Uterus (tissue), 4 donors: Measurements from ENCODE around the gene RGS14. TPM values are rescaled to one million over a fixed set of nuclear protein-coding genes. Genes with fewer than 3 reads are reported as not detected.

Experiments
- DNase-seq, 2 donors: peaks; one replicate each; pipeline ENCODE4 v3.0.0-alpha.2; 2019 to 2020
- H3K27ac ChIP-seq, 2 donors: fragments of 200-600 bp; sonication (generic); 1 replicate in 1 of 2; 2 replicates in 1 of 2; pipeline ENCODE4 v1.5.1; 2016 to 2018
- H3K27me3 ChIP-seq, 2 donors: fragments of 200-600 bp; sonication (generic); one replicate each; pipeline ENCODE4 v1.5.1; 2018 to 2019; ENCODE audit warnings: control low read depth in 1 of 2
- H3K36me3 ChIP-seq, 2 donors: fragments of 200-600 bp; sonication (generic); one replicate each; pipeline ENCODE4 v1.5.1; 2019; ENCODE audit warnings: control low read depth in 1 of 2
- H3K4me1 ChIP-seq, 2 donors: fragments of 200-600 bp; sonication (generic); one replicate each; pipeline ENCODE4 v1.5.1; 2018 to 2019; ENCODE audit warnings: control low read depth in 1 of 2
- H3K4me3 ChIP-seq, 2 donors: fragments of 200-600 bp; sonication (generic); 1 replicate in 1 of 2; 2 replicates in 1 of 2; pipeline ENCODE4 v1.5.1; 2018 to 2019; ENCODE audit warnings: mild to moderate bottlenecking in 1 of 2
- H3K9me3 ChIP-seq, 2 donors: fragments of 200-600 bp; sonication (generic); one replicate each; pipeline ENCODE4 v1.5.1; 2019; ENCODE audit warnings: control low read depth in 1 of 2
- POLR2A ChIP-seq, 2 donors: fragments of 450-650 bp; IDR thresholded peaks; one replicate each; pipeline ENCODE4 v1.6.1; 2016; ENCODE audit warnings: antibody characterized with exemption in 2 of 2, mild to moderate bottlenecking in 1 of 2, moderate library complexity in 1 of 2
- intact Hi-C: fragments of 100-400 bp; cut with DNase I; formaldehyde crosslinking; loops from one replicate; pipeline ENCODE4 v1.15.1; 2023; ENCODE audit warnings: low total_unique reads
- total RNA-seq, 4 donors: library from RNA; depleted of rRNA in 3 of 4; stranded (reverse); fragments of >200 nt in 3 of 4; gene quantifications; one replicate each; pipeline versions ENCODE4 v1.1.0 to v1.2.4, GENCODE V29; 2014 to 2023
- TF ChIP-seq, protein P1 (sequence below), 4 experiments: fragments of 200-600 bp in 2 of 4; fragments of 450-650 bp in 2 of 4; sonication (generic) in 2 of 4; IDR thresholded peaks; one replicate each; pipeline ENCODE4 v1.5.1; 2016 to 2019; ENCODE audit warnings: antibody characterized with exemption in 4 of 4, mild to moderate bottlenecking in 2 of 4, moderate library complexity in 1 of 4
- donor health status: DM: yes; HTN: yes; CAD: no.

Gene RGS14
- total RNA-seq, 4 donors from 2014 or later, result 1.5 to 25.6 (median 13.6) TPM

GRCh38 chr5:177403792-177404640 lies 46.3 kb downstream of the RGS14 start:
- Histone ChIP-seq H3K4me3 (peak overlapping the region; percentile 33 to 38), H3K9me3 (no peaks in the 10 kb centered on the region), H3K4me1 (peaks cover 0 to 25% of the 10 kb centered on the region in 2 donors), H3K27ac (no peak overlapping the region), H3K36me3 (no peaks in the 10 kb centered on the region), H3K27me3 (peaks cover 36 to 39% of the 10 kb centered on the region in 2 donors)
- intact Hi-C loops, result loop anchor here (5.0 kb wide), 1 partner anchor 48 kb away; no protein-coding TSS in a partner anchor
- DNase-seq, result peak; percentile 80 to 84
- TF ChIP-seq POLR2A (IDR thresholded peaks at IDR 0.05), result peak in 1 of 2 donors; percentile 15
- TF ChIP-seq, protein P1, sequence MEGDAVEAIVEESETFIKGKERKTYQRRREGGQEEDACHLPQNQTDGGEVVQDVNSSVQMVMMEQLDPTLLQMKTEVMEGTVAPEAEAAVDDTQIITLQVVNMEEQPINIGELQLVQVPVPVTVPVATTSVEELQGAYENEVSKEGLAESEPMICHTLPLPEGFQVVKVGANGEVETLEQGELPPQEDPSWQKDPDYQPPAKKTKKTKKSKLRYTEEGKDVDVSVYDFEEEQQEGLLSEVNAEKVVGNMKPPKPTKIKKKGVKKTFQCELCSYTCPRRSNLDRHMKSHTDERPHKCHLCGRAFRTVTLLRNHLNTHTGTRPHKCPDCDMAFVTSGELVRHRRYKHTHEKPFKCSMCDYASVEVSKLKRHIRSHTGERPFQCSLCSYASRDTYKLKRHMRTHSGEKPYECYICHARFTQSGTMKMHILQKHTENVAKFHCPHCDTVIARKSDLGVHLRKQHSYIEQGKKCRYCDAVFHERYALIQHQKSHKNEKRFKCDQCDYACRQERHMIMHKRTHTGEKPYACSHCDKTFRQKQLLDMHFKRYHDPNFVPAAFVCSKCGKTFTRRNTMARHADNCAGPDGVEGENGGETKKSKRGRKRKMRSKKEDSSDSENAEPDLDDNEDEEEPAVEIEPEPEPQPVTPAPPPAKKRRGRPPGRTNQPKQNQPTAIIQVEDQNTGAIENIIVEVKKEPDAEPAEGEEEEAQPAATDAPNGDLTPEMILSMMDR (IDR thresholded peaks at IDR 0.05), result peak; percentile 64 to 84 (median 79)

GRCh38 chr5:177404641-177405179 lies 47.0 kb downstream of the RGS14 start:
- no peak for TF ChIP-seq POLR2A (IDR thresholded peaks at IDR 0.05)
- TF ChIP-seq, protein P1 (IDR thresholded peaks at IDR 0.05), result no peak
- H3K9me3 ChIP-seq, result no peaks in the 10 kb centered on the region
- H3K4me1 ChIP-seq, result peaks cover 0 to 25% of the 10 kb centered on the region in 2 donors
- peaks cover 31 to 39% of the 10 kb centered on the region in 2 donors for H3K27me3 ChIP-seq
- no peaks in the 10 kb centered on the region for H3K36me3 ChIP-seq
- intact Hi-C loops, result loop anchor here (5.0 kb wide), 2 partner anchors 48 to 98 kb away; no protein-coding TSS in a partner anchor
- H3K4me3 ChIP-seq, result peak overlapping the region; percentile 33 to 38
- H3K27ac ChIP-seq, result no peak overlapping the region
- no peak for DNase-seq

- Histone ChIP-seq H3K27ac (no peak overlapping the region), H3K4me3 (no peak overlapping the region), H3K27me3 (peaks cover 30 to 35% of the 10 kb centered on the region in 2 donors), H3K9me3 (no peaks in the 10 kb centered on the region), H3K36me3 (no peaks in the 10 kb centered on the region), H3K4me1 (peaks cover 0 to 21% of the 10 kb centered on the region in 2 donors)
- TF ChIP-seq, protein P1 (IDR thresholded peaks at IDR 0.05), result no peak
- TF ChIP-seq POLR2A (IDR thresholded peaks at IDR 0.05), result no peak
- no peak for DNase-seq
- intact Hi-C loops, result loop anchor here (5.0 kb wide), 1 partner anchor 97 kb away; no protein-coding TSS in a partner anchor
Measured at GRCh38 chr5:177405312-177405711, 47.6 kb downstream of the RGS14 start.

DNA sequence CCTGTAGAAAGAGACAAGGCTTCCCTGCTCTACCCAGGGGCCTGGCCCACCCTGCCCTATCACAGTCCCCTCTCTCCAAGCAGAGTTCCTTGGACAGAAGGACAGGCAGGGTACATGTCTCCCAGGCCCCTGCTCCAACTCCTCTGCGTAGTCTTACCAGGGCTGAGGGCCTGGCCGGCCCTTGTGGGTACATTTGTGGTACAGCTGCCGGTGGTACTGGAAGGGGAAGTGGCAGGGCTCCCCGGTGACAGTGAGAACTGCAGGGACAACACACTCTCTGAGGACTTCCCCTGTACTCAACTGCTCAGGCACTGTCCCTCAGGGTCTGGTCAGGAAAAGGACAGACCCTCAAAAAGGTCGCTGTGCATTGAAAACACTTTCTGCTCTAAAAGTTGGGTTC lies 48.1 kb downstream of the RGS14 start:
- DNase-seq, result no peak
- Histone ChIP-seq H3K36me3 (no peaks in the 10 kb centered on the region), H3K4me3 (no peak overlapping the region), H3K9me3 (no peaks in the 10 kb centered on the region), H3K27me3 (peaks cover 25 to 30% of the 10 kb centered on the region in 2 donors), H3K4me1 (peaks cover 0 to 17% of the 10 kb centered on the region in 2 donors), H3K27ac (no peak overlapping the region)
- intact Hi-C loops, result loop anchor here (5.0 kb wide), 1 partner anchor 96 kb away; no protein-coding TSS in a partner anchor
- no peak for TF ChIP-seq POLR2A (IDR thresholded peaks at IDR 0.05)
- TF ChIP-seq, protein P1 (IDR thresholded peaks at IDR 0.05), result no peak
